Mesothelial cell of epicardium (in vitro differentiated cells): Measurements from ENCODE around the gene PAX2. TPM values are rescaled to one million over a fixed set of nuclear protein-coding genes. Genes with fewer than 3 reads are reported as not detected.

ENCODE experiments used
- DNase-seq, 2 experiments: peaks; one replicate each; pipeline ENCODE4 v3.0.0; 2021; ENCODE audit warnings: low spot score in 2 of 2; ENCODE audit not compliant: unreplicated experiment in 2 of 2
- H3K27ac Mint-ChIP-seq: 2 replicates; pipeline ENCODE4 v1.8.0; 2021; ENCODE audit warnings: mixed read lengths
- H3K27me3 Mint-ChIP-seq: 2 replicates; pipeline ENCODE4 v1.8.0; 2021; ENCODE audit warnings: low read depth, mixed read lengths
- H3K36me3 Mint-ChIP-seq: 2 replicates; pipeline ENCODE4 v1.8.0; 2021; ENCODE audit warnings: mixed read lengths
- H3K4me1 Mint-ChIP-seq: 2 replicates; pipeline ENCODE4 v1.8.0; 2021; ENCODE audit warnings: mixed read lengths
- H3K4me3 Mint-ChIP-seq: 2 replicates; pipeline ENCODE4 v1.8.0; 2021; ENCODE audit warnings: mild to moderate bottlenecking, moderate library complexity, mixed read lengths
- H3K9me3 Mint-ChIP-seq: 2 replicates; pipeline ENCODE4 v1.8.0; 2021; ENCODE audit warnings: mixed read lengths
- total RNA-seq: library from RNA; stranded (reverse); gene quantifications from 3 replicates; pipeline ENCODE4 v1.2.1, GENCODE V29; 2021
- TF ChIP-seq, protein P1 (sequence below): fragments of 200-600 bp; sonication (generic); IDR thresholded peaks from one replicate; pipeline ENCODE4 v1.5.0; 2021; ENCODE audit warnings: antibody characterized with exemption; ENCODE audit not compliant: unreplicated experiment

The PAX2 gene
- total RNA-seq, 1 donor from 2014 or later, result not detected

DNA sequence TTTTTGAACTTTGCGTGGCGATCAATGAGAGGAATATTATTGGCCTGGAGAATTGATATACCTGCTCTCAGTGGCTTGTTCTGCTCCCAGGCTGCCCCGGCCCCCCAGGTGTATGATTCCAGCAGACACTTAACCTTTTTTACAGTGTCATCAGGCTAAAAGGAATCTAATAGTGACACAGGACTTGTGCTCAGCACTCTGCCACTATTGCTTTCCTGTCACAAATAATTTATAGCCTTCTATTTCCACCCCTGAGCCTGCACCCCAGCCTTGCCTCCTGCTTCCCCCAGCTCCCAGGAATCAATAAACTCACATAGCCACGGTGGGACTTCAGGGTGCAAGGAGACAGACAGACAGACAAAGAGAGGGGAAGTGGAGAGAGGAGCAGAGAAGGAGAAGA, 28.3 kb downstream of the PAX2 start:
- no peaks in the 10 kb centered on the region for H3K4me1 Mint-ChIP-seq
- no peaks in the 10 kb centered on the region for H3K9me3 Mint-ChIP-seq
- H3K27me3 Mint-ChIP-seq, result peaks cover 82% of the 10 kb centered on the region
- H3K27ac Mint-ChIP-seq, result no peak overlapping the region
- H3K36me3 Mint-ChIP-seq, result no peaks in the 10 kb centered on the region
- H3K4me3 Mint-ChIP-seq, result no peak overlapping the region
- TF ChIP-seq, protein P1, sequence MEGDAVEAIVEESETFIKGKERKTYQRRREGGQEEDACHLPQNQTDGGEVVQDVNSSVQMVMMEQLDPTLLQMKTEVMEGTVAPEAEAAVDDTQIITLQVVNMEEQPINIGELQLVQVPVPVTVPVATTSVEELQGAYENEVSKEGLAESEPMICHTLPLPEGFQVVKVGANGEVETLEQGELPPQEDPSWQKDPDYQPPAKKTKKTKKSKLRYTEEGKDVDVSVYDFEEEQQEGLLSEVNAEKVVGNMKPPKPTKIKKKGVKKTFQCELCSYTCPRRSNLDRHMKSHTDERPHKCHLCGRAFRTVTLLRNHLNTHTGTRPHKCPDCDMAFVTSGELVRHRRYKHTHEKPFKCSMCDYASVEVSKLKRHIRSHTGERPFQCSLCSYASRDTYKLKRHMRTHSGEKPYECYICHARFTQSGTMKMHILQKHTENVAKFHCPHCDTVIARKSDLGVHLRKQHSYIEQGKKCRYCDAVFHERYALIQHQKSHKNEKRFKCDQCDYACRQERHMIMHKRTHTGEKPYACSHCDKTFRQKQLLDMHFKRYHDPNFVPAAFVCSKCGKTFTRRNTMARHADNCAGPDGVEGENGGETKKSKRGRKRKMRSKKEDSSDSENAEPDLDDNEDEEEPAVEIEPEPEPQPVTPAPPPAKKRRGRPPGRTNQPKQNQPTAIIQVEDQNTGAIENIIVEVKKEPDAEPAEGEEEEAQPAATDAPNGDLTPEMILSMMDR, result no peak
- DNase-seq, result no peak

DNA sequence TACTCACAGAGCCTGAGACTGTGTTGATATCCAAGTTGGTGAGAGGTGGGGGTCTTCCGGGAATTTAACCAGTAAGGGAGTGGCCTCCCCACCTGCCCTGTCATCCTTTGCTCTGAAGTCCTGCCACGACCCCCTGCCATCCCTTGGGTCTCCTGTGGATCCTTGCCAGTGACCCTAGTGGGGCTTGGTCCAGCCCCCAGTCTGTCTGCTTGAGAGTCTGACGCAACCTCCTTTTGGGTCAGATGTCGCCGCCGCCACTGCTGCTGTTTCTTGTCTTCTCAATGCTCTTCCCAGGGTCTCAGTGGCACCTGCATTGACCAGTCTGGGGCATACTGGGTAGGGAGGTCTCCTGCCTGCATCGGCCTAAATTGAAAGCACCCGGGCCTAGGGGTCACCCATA, 28.8 kb downstream of the PAX2 start:
- Mint-ChIP-seq H3K27ac (no peak overlapping the region), H3K27me3 (peaks cover 84% of the 10 kb centered on the region), H3K4me1 (no peaks in the 10 kb centered on the region), H3K9me3 (no peaks in the 10 kb centered on the region), H3K4me3 (no peak overlapping the region), H3K36me3 (no peaks in the 10 kb centered on the region)
- TF ChIP-seq, protein P1, result no peak
- no peak for DNase-seq

DNA sequence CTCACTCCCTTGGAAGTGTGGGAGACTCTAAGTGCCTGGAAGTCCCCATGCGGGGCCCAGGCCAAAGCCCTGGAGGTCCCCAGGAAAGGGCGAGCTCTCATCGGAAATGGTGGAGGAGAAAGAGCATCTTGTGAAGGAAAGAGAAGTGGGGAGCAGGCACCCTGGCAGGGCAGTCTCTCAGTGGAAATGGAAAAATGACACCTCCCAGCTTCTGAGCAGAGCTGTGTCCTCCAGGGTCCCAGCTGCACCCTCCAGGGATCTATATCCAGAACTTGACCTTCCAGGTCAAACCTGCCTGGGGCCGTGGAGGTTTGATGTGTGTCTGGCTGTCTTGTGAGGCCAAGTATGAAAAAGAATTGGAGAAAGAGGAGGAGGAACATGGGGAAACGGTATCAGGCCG, 29.5 kb downstream of the PAX2 start:
- H3K9me3 Mint-ChIP-seq, result no peaks in the 10 kb centered on the region
- DNase-seq, result no peak
- no peak overlapping the region for H3K27ac Mint-ChIP-seq
- peaks cover 88% of the 10 kb centered on the region for H3K27me3 Mint-ChIP-seq
- H3K4me1 Mint-ChIP-seq, result no peaks in the 10 kb centered on the region
- TF ChIP-seq, protein P1, result no peak
- no peak overlapping the region for H3K4me3 Mint-ChIP-seq
- H3K36me3 Mint-ChIP-seq, result no peaks in the 10 kb centered on the region

DNA sequence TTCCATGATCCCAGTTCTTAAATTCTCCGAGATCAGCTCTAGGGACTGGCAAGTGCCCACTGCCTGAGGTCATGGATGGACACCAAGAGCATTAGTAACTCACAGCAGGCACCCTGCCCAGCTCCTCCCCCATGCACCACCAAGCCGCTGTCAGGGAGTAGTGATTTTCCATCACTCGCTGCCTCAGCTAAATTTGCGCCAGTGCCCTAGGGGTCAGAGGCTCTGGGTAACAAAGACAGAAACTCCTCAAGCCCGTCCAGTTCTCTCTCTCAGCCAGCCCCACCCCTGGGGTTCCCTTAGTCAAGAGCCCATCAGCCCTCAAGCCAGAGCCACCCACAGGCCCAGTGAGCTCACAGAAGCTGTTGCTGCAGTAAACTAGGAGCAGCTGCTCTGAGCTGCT, 30.0 kb downstream of the PAX2 start:
- no peaks in the 10 kb centered on the region for H3K36me3 Mint-ChIP-seq
- no peak overlapping the region for H3K27ac Mint-ChIP-seq
- H3K9me3 Mint-ChIP-seq, result no peaks in the 10 kb centered on the region
- DNase-seq, result no peak
- H3K27me3 Mint-ChIP-seq, result peaks cover 88% of the 10 kb centered on the region
- H3K4me1 Mint-ChIP-seq, result no peaks in the 10 kb centered on the region
- TF ChIP-seq, protein P1, result no peak
- H3K4me3 Mint-ChIP-seq, result no peak overlapping the region

DNA sequence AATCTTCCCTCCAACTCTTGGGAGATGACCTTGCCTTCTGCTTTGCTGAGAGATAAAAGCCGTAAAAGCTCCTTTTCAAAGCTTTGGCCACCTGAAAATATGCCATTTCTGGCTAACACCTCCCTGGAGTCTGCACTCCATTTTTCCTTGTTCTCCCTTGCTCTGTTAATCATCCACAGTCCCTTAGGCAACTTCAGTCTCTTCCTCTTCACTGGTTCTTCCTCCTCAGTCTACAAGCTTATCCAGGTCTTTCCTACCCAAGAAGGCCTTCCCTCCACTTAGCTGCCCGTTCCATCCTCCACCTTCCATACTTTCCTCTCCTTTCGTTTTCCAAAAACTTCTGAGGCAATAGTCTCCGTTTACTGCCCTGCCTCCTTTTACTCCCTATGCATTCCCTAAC, 30.5 kb downstream of the PAX2 start:
- H3K4me3 Mint-ChIP-seq, result no peak overlapping the region
- no peaks in the 10 kb centered on the region for H3K4me1 Mint-ChIP-seq
- H3K36me3 Mint-ChIP-seq, result no peaks in the 10 kb centered on the region
- H3K27ac Mint-ChIP-seq, result no peak overlapping the region
- H3K9me3 Mint-ChIP-seq, result no peaks in the 10 kb centered on the region
- no peak for DNase-seq
- TF ChIP-seq, protein P1, result no peak
- peaks cover 86% of the 10 kb centered on the region for H3K27me3 Mint-ChIP-seq

DNA sequence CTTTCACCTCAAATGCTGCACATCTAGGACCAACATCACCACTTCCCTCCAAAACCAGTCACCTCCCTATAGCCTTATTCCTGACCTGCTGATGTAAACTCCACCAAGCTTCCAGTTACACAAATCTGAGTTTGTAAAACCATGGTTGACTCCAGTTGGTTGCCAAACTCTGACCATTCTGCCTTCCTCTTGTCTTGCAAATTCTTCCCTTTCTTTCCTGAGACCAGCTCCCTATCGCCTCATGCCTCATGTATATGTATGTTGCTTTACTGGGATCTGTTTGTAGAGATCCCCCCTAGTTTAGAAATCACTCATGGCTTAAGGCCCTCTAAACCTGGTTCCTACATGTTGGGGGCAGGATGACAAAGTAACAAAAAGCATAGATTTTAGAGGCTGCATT, 31.3 kb downstream of the PAX2 start:
- H3K4me3 Mint-ChIP-seq, result no peak overlapping the region
- no peak for DNase-seq
- TF ChIP-seq, protein P1, result no peak
- H3K4me1 Mint-ChIP-seq, result no peaks in the 10 kb centered on the region
- no peaks in the 10 kb centered on the region for H3K36me3 Mint-ChIP-seq
- peaks cover 82% of the 10 kb centered on the region for H3K27me3 Mint-ChIP-seq
- H3K9me3 Mint-ChIP-seq, result no peaks in the 10 kb centered on the region
- no peak overlapping the region for H3K27ac Mint-ChIP-seq
